Kidney (tissue), 14 donors: ENCODE data around the gene SNED1. TPM values are rescaled to one million over a fixed set of nuclear protein-coding genes. Genes with fewer than 3 reads are reported as not detected.

Experiments
- DNase-seq, 5 donors: peaks; one replicate each; pipeline ENCODE4 v3.0.0-alpha.2; 2013 to 2020
- FAIRE-seq: peaks from 2 replicates; lab custom pipeline; 2012; peaks lifted over from hg19 to GRCh38; lab: Jason Lieb, UNC
- H3K27ac ChIP-seq, 2 donors: one replicate each; pipeline ENCODE4 v1.7.0; 2013; ENCODE audit warnings: low read depth in 2 of 2, low read length in 2 of 2, inconsistent platforms in 1 of 2
- H3K27me3 ChIP-seq: one replicate; pipeline ENCODE4 v1.7.1; 2013; ENCODE audit warnings: low read length, inconsistent platforms; ENCODE audit not compliant: control insufficient read depth, insufficient read depth
- H3K36me3 ChIP-seq, 3 donors: one replicate each; pipeline versions ENCODE4 v1.7.0 to v1.7.1; 2013; ENCODE audit warnings: low read length in 3 of 3, control low read depth in 1 of 3, inconsistent platforms in 1 of 3; ENCODE audit not compliant: insufficient read depth in 3 of 3, control insufficient read depth in 2 of 3
- H3K4me1 ChIP-seq, 3 donors: one replicate each; pipeline versions ENCODE4 v1.7.0 to v1.7.1; 2013; ENCODE audit warnings: low read length in 3 of 3, inconsistent platforms in 1 of 3, low read depth in 1 of 3; ENCODE audit not compliant: control insufficient read depth in 2 of 3, insufficient read depth in 2 of 3
- H3K4me3 ChIP-seq, 3 donors: one replicate each; pipeline versions ENCODE4 v1.7.0 to v1.8.1; 2013; ENCODE audit warnings: low read length in 3 of 3, control low read depth in 1 of 3, inconsistent platforms in 1 of 3
- H3K9ac ChIP-seq, 3 donors: one replicate each; pipeline versions ENCODE4 v1.7.0 to v1.7.1; 2013; ENCODE audit warnings: low read length in 3 of 3, control low read depth in 1 of 3, inconsistent platforms in 1 of 3
- H3K9me3 ChIP-seq, 3 donors: one replicate each; pipeline versions ENCODE4 v1.7.0 to v1.7.1; 2013; ENCODE audit warnings: low read length in 3 of 3, control low read depth in 1 of 3, inconsistent platforms in 1 of 3; ENCODE audit not compliant: control insufficient read depth in 2 of 3, insufficient read depth in 1 of 3
- CTCF ChIP-seq: IDR thresholded peaks from 3 replicates; pipeline ENCODE4 v1.5.1; 2012; ENCODE audit warnings: mild to moderate bottlenecking, moderate library complexity, borderline replicate concordance; ENCODE audit not compliant: insufficient read depth; ENCODE audit errors: extremely low read depth
- intact Hi-C: fragments of 100-400 bp; cut with DNase I; formaldehyde crosslinking; loops from one replicate; pipeline ENCODE4 v1.11.1; 2022
- polyA plus RNA-seq: library from polyadenylated mRNA; stranded (reverse); fragments of 350-450 nt; fragmentation: Illumina TruSeq; extraction: RNeasy Lipid Tissue Mini Kit (QIAGEN cat#74804); gene quantifications from one replicate; pipeline ENCODE4 v1.2.3, GENCODE V29; 2014; ENCODE audit warnings: low read depth, low replicate concordance; ENCODE audit not compliant: insufficient read depth
- total RNA-seq: library from RNA; stranded (reverse); fragmentation: NEBNext Ultra II Directional; extraction: Animal tissue kit (Norgen Biotek cat#: 25700); gene quantifications from one replicate; pipeline ENCODE4 v1.2.1, GENCODE V29; 2021
- donor health status: control.
- donor health status: control.
- donor health status: control.
- donor health status: control.
- donor health status: control.
- donor health status: DM: yes; HTN: yes; CAD: no.
- donor health status: Normal renal cell carcinoma (clear cell type).

SNED1 gene
- total and polyA plus RNA-seq, 2 donors from 2014 or later: 3.0 to 42.1 TPM

- intact Hi-C loops: no loop called here
- no peak for TF ChIP-seq CTCF
- Histone ChIP-seq H3K27ac (no peak overlapping the region), H3K9ac (no peak overlapping the region), H3K4me3 (no peak overlapping the region), H3K4me1 (no peaks in the 10 kb centered on the region), H3K36me3 (peaks cover 0 to 13% (median 6%) of the 10 kb centered on the region in 3 donors), H3K27me3 (no peaks in the 10 kb centered on the region), H3K9me3 (no peaks in the 10 kb centered on the region)
- DNase-seq (peak in 1 of 5 donors; percentile 54), FAIRE-seq (no peak)
Observed at GRCh38 chr2:241072553-241073165, 74.2 kb downstream of the SNED1 start.

GRCh38 chr2:241073166-241074064, 75.0 kb downstream of the SNED1 start:
- Histone ChIP-seq H3K27ac (no peak overlapping the region), H3K36me3 (peaks cover 0 to 13% (median 6%) of the 10 kb centered on the region in 3 donors), H3K9me3 (no peaks in the 10 kb centered on the region), H3K4me3 (no peak overlapping the region), H3K9ac (no peak overlapping the region), H3K27me3 (no peaks in the 10 kb centered on the region), H3K4me1 (no peaks in the 10 kb centered on the region)
- DNase-seq: peak in 1 of 5 donors; percentile 61
- no peak for FAIRE-seq
- intact Hi-C loops: no loop called here
- TF ChIP-seq CTCF: no peak

- DNase-seq (peak in 1 of 5 donors; percentile 39), FAIRE-seq (no peak)
- no peaks in the 10 kb centered on the region for H3K27me3 ChIP-seq
- H3K4me3 ChIP-seq: no peak overlapping the region
- no peak for TF ChIP-seq CTCF
- intact Hi-C loops: no loop called here
- no peak overlapping the region for H3K27ac ChIP-seq
- no peaks in the 10 kb centered on the region for H3K4me1 ChIP-seq
- H3K9me3 ChIP-seq: no peaks in the 10 kb centered on the region
- H3K36me3 ChIP-seq: peaks cover 0 to 13% (median 6%) of the 10 kb centered on the region in 3 donors
- no peak overlapping the region for H3K9ac ChIP-seq
Observed at GRCh38 chr2:241074065-241074818, 75.8 kb downstream of the SNED1 start.
